HG03025 (cell line): ENCODE measurements around the gene EPS15.
A peak's percentile ranks its signal among the peaks of the same experiment; 100 is the strongest.
"Not testable (repeated sequence)": the region's sequence is repeated elsewhere in the genome, so short reads cannot be mapped to it uniquely, and the experiment has no call there.

Source experiments
- ATAC-seq: cut with Tn5 transposase; IDR thresholded peaks from one replicate; pipeline ENCODE4 v1.9.1; 2021; ENCODE audit warnings: mild to moderate bottlenecking, moderate library complexity; ENCODE audit not compliant: unreplicated experiment, low FRiP score

EPS15 gene

GRCh38 chr1:51549016-51549619 lies 30.1 kb upstream of the EPS15 start:
- no peak for ATAC-seq

DNA sequence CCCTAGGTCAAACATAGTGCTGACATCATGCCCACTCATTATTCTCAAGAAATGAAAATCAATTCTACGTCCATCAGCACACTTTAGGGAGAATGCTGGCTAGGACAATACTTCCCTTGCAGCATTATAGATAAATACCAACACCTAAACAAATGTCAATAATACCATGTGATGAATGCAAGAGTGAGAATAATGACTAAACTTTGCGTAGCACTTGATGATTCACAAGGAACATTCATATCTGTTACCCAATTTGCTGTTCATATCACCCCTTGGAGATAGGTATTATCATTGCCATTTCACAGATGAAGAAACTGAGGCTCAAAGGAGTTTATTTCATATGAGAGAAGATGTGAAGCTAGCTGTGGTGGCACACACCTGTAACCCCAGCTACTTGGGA lies 24.8 kb upstream of the EPS15 start:
- ATAC-seq, result no peak

- ATAC-seq, result no peak
These were observed 23.3 kb upstream of the EPS15 start for GRCh38 chr1:51542158-51542953.

- no peak for ATAC-seq
These were observed 22.4 kb upstream of the EPS15 start for GRCh38 chr1:51541313-51542050.

- ATAC-seq, result no peak
These were observed 18.5 kb upstream of the EPS15 start for GRCh38 chr1:51537568-51537967.

- ATAC-seq, result no peak
These were observed 16.0 kb upstream of the EPS15 start for GRCh38 chr1:51535006-51535592.

- no peak for ATAC-seq
These were observed 15.4 kb upstream of the EPS15 start for GRCh38 chr1:51534447-51534846.

DNA sequence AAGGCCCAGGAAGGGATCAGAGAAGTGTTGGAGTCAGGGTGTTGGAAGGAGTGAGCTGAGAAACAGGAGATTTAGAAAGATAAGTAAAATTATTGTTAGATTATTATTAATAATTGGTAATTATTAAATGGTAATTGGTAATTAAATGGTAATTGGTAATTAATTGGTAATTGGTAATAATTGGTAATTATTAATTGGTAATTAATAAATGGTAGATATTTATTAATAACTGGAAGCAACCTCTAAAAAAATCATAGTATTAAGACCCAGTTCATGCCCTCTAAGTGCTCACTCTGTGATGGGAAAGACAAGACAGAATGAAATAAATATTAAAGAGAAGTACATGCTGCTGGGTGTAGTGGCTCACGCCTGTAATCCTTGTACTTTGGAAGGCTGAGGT lies 13.8 kb upstream of the EPS15 start:
- no peak for ATAC-seq

DNA sequence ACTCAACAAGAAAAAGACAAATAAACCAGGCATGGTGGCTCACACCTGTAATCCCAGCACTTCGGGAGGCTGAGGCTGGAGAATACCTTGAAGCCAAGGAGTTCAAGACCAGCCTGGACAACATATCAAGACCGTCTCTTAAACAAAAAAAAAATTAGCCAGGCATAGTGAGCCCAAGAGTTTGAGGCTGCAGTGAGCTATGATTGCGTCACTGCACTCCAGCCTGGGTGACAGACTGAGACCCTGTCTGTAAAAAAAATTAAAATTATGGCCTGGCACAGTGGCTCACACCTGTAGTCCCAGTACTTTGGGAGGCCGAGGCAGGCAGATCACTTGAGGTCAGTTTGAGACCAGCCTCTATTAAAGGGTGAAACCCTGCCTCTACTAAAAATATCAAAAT lies 11.4 kb upstream of the EPS15 start:
- not testable (repeated sequence) for ATAC-seq

GRCh38 chr1:51527144-51527543 lies 8.1 kb upstream of the EPS15 start:
- ATAC-seq, result no peak

- ATAC-seq, result no peak
These were observed 7.2 kb upstream of the EPS15 start for GRCh38 chr1:51526248-51526647.

DNA sequence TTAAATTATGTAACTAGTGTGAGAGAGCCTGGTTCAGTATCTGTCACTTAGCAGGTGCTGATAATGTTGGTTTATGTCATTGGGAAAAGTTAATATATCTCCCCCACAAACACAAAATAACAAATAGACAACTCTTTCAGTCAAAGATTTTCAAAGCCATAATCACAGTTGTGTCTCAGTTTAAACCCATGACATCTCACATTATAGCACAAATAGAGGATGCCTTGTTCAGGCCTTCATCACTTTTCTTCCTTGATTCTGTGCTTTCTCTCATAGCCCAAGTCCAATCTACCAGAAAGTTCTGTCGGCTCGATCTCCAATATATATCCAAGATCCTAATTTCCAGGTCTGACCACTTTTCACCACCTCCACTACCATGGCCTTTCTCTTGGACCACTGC lies 6.2 kb upstream of the EPS15 start:
- ATAC-seq, result no peak

DNA sequence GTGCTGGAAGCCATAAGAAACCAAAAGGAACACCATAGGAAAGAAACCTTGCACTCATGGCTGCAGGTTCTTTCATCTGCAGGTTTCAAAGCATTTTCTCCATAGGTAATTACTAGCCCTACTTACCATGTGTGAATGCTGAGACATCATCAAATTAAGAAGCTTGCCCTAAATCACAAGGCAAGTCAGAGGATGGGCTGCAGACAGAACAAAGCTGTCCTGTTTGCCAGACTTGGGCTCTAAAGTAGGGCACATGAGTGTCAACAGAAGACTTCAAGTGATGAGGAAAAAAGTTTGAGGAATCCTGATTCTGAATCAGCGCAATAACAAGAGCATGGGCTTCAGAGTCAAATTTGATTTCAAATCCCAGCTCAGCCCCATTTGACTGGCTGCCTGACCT lies 5.8 kb upstream of the EPS15 start:
- no peak for ATAC-seq

- no peak for ATAC-seq
These were observed 4.9 kb upstream of the EPS15 start for GRCh38 chr1:51523931-51524330.

DNA sequence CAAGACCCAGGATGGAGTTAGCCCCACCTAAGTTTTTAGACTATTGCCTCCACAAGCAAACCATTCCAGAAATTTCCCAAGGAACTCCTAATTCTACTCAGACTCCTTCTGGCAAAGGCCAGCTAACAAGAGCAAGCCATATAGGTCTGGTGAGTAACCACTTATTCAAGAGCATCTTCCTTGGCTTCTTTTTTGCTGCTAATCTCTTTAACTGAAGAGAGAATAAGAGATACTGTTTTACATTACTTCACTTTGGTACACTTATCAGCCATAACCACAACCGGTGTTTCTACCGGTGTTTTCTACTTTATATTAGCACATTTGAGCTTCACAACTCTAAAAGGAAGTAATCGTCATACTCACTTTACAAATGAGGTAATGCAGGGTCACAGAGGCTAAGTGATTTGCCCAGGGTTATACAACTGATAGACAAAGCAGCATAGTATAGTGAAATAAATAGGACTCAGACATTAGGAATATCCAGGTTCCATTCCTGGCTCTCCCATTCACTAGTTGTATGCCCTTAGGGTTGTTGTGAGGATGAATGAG lies 1.7 kb upstream of the EPS15 start:
- no peak for ATAC-seq

DNA sequence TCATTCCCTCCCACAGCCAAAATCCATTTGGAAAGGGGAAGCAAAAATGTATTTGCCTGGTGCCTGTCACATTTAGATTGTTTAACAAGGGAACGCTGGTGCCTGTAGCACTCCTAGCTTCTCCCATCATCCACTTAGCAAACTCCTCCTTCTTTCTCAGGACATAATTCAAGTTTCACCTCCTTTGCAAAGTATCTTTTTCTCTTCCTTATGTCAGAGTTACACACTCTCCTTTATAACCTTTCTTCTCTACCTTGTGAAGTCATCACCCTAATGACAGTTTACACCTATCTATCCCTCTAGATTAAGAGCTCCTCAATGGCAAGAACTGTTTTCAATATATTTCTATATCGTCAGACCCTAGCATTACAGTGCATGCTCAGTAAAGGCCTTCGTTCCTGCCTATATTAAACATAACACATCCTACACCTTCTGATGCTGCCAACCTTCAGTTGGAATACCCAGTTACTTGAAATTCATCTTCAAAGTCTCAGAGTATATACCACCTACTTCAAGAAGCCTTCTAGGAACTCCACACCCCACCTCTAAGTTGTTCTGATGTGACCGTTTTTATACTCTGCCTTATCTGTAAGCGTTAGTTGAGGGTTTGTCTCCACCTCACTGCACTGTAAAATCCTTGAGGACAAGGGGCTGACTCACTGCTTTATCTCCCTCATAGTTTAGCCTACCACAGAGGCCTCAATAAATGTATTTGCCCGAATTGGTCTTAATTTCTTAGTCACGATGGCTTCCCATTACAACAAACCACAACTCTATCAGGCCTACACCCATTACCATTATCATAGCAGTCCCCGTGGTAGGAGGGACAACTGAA lies 1.0 kb upstream of the EPS15 start:
- no peak for ATAC-seq

DNA sequence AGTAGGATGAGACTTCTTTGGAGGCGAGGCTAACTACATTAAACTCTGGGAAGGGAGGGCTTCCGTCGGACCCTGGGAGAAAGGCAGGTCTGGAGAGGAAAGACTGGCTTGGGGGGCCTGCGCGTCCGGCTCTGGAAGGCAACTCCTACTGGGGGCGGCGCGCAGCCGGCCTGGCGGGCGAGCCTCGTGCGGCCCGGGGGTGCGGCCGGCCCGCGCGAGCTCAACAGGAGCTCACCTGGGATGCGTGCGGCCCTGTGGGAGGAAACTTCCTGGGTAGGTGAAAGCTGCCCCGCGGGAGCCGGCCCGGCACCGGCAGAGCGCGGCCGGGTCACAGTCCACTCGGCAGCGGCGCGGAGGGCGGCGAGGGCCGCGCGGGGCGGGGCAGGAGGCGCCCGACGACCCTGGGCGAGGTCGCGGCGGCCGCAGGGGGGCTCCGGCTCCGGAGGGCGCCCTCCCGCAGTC lies 449 bp downstream of the EPS15 start:
- ATAC-seq, result peak; percentile 34

- no peak for ATAC-seq
These were observed 957 bp downstream of the EPS15 start for GRCh38 chr1:51518033-51518585.

DNA sequence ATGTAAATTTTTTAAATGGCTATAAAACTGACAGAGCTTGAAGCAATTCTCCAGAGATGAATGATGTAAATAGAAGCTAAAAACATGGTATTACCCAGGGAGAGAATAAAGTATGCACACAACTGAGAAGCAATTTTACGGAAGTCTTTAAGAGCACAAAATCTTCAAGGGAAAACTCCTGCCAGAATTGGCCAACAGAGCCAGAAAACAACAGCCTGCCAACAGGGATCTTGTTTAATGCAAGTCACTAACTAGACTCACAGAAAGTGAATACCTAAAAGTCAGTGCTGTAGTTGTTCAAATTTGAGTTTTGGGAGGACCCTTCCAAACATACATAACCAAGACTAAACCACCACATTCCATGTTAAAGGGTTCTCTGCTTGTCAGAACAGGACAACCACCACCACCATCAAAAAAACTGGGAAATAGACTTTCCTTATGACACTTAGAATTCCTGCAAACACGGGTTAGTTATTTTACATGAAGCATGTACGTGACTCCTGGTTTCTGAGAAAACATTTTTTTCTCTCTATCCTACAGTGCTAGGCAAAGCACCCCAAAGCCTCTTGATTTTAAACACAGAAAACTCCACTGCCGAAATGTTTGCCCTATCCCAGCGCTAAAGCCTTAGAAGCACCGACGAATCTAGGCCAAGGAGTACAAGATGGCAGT lies 1.6 kb downstream of the EPS15 start:
- no peak for ATAC-seq
